Fibroblast of skin of scalp (primary cell): ENCODE measurements around the gene GLB1L3.
"Not testable (repeated sequence)": the region's sequence is repeated elsewhere in the genome, so short reads cannot be mapped to it uniquely, and the experiment has no call there.

Source experiments
- DNase-seq: peaks from one replicate; pipeline ENCODE4 v3.0.0-alpha.2; 2013

Gene GLB1L3

DNA sequence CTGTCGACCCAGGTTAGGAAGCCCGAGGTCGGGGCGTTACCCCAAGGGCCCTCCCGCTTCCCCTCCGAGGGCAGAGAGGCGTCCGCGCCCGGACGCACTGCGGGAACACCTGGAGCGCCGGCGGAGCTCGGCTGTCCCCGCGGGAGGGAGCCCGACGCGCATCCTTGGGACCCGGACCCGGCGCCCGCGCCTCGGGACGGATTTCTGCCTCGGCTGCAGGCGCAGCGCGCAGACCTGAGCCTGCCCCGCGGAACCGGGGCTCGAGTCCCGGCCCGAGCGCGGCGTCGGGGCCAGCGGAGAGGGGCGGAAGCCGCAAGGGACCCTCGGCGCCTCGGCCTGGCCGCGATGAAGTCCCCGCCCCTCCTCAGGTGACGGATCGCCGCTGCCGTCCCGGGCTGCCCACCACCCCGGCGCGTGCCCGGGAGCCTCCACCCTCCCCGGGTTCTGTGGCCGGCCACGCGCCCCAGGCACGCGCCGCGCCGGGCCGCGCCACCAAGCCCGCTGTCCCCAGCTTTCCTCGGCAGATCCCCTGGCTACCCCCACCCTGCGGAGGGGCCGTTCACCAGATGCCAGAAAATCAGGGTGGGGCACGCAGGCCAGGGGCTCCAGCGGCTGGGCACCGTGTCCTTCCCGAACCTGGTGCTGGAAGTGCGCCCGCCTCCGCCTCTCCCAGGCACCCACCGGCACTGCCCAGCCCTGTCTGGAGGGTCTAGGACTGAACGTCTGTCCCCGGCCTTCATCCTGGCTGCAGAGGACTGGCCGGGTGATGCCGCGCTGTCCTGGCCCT, 410 bp downstream of the GLB1L3 start:
- no peak for DNase-seq

DNA sequence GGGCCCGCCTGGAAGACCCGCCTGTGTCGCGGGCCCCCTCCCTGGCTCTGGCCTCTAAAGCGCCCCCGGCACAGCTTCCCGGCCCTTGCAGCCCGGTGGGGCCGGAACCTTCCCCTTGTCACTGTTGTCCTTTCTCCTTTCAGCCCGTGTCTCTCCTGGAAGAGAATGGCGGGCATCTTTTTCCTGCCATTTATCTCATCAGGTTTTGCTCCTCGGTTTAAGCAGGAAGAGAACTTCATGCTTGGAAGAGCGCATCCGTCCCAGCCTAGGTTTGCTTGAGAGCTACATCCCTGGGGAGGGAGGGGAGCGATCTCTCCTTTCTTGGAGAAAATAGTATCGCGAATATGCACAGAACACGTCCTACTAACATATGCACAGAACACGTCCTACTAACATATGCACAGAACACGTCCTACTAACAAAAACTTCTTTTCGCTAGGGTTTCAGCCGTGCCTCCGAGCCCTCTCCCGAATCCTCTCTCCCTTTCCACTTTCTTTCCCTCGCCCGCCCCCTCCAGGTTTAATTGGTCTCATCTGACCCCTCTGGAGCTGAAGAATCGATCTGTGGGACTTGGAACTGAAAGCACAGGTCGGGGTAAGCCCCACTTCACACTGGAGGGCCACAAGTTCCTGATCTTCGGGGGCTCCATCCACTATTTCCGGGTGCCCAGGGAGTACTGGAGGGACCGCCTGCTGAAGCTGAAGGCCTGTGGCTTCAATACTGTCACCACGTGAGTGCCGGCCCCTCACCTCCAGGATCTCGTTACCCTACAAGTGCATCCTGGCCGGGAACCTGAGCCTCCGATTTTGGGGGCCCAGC, 1.2 kb downstream of the GLB1L3 start:
- no peak for DNase-seq

DNA sequence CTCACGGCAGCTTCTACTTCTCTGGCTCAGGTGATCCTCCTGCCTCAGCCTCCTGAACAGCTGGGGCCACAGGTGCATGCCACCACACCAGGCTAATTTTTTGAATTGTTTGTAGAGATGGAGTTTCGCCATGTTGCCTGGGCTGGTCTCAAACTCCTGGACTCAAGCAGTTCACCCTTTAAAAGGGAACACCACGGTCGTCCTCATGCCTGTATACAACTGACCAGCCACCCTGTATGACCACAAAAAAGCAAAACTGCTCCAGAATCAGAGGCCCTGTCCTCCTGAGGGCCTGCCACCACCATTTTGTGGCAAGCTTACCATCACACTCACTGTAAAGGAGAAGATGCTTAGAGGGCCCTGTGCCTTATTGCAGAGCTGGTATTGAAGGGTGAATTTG, 2.2 kb downstream of the GLB1L3 start:
- no peak for DNase-seq

DNA sequence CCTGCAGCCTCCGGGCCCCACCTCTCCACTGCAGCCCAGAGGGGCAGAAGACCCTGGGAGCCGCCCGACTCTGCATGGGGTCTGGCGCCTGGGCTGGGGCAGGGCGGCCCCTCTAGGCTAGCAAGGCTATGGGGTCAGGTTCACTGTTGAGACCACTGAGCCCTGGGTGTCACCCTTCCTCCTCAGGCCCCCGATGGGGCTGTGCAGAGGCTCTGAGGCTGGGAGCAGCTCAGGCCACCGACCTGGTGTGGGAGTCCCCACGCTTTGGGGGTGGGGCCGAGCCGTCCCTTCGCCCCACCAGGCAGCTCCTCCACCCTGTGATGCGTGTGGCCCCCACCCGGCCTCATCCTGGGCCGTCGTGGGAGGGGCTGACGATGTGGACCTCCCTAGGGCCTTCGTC, 5.5 kb downstream of the GLB1L3 start:
- not testable (repeated sequence) for DNase-seq

DNA sequence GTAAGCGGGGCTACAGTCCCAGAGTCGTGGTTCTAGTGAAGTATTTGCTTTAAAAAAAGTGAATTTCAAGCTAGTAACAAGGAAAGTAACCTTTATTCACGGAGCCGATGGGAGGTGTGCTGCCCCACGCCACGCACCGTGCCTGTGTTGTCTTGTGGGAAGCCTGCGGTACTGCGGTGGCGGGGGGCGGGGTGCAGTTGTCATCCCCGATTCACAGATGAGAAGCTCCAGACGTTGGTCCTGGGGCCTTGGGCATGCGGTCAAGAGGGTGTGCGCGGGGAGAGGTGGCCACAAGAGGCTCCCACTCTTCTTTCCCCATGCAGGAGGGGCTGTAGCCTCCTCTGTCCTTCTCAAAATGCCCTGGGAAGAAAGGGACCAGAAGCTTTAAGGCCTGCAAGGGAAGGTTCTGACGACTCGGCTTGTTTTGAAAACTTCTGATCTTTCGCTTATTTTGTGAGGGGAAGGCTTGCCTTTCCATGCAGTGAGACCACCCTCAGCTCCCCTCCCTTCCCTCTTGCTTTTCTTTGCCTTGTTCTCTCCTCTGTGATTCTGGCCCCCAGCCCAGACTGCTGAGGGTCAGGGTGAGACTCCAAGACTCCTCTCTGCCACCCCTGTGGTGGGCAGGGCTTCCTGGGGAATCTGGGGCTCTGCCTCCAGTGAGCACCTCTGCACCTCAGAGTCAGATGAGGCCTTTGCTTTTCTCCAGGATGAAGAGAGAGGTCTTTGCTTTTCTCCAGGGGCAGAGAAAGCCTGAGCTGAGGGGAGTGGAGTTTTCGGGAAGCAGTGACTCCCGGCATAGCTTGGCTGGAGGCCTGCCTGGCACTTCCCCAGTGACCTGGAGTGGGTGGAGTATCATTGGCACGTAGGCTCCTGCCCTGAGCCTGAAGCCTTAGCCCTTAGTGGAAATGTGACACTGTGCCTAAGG, 6.2 kb downstream of the GLB1L3 start:
- no peak for DNase-seq

DNA sequence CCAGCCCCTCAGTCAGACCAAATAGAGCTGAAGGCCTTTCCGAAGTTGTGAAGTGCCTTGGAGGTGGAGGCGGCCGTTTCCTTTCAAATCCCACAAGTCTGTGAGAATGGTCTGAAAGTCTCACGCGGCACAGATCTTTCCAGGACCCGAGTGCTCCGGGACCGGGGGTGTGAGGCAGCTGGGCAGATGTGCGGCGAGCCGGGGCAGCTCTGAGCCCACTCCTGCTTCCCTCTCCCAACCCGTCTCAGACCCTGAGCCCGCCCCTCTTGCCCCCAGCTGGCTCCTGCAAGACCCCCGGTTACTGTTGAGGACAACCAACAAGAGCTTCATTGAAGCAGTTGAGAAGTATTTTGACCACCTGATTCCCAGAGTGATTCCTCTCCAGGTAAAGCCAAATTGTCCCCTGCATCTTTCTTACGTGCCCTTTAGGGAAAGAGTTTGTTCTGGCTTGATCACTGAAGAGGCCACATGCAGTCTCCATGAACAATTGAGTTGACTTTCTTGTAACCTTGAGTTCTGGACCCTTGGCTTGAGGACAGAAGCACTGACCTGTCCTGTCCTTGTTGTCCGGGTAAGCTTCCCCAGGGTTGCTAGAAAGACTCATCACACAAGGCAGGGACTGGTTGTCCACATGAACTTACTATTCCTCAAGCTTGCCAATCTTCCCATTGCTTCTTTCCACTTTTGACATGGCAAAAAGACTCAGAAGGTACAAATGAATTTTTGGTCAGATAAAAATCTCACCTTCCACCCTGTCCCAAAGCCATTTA, 7.5 kb downstream of the GLB1L3 start:
- DNase-seq: no peak

DNA sequence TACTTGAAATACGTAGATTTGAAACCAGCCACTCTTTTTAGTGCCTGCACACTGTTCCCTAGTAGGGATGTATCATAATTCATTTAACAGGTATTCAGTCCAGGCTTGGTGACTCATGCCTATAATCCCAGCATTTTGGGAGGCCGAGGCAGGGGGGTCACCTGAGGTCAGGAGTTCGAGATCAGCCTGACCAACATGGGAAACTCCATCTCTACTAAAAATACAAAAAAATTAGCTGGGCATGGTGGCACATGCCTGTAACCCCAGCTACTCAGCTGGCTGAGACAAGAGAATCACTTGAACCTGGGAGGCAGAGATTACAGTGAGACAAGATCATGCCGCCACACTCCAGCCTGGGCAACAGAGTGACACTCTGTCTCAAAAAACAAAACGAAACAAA, 8.2 kb downstream of the GLB1L3 start:
- not testable (repeated sequence) for DNase-seq

DNA sequence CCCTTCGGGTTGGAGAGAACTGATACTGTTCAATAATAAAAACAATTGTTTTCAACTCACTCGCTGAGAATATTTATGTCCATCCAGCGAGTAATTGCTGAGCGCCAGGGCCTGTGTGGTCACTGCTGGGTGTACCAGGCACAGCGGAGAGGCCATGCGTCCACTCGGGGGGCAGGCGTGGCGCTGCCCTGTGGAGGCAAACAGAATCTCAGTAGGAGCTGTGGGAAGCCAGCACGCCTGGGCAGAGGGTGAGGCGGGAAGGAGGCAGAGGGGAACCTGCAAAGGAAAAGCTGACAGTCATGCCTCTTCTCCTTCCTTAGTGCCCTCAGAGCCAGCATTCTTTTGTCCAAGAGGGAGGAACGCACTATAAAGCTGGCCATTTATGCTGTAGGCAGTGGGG, 11.4 kb downstream of the GLB1L3 start:
- no peak for DNase-seq

DNA sequence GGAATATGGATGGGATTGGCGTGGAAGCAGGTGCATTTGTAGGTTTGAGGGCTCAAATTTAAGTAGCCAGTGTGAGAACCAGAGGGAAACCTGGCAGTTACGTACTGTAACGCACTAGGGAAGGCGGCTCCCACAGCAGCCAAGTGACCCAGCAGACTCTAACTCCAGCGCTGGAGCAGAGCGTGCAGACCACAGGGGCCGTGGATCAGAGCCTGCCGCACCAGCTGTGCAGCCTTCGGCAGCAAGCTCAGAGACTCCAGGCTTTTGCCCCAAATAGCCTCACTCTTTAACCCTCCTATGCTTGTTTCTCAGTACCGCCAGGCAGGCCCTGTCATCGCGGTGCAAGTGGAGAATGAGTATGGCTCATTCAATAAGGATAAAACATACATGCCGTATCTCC, 12.3 kb downstream of the GLB1L3 start:
- DNase-seq: no peak

DNA sequence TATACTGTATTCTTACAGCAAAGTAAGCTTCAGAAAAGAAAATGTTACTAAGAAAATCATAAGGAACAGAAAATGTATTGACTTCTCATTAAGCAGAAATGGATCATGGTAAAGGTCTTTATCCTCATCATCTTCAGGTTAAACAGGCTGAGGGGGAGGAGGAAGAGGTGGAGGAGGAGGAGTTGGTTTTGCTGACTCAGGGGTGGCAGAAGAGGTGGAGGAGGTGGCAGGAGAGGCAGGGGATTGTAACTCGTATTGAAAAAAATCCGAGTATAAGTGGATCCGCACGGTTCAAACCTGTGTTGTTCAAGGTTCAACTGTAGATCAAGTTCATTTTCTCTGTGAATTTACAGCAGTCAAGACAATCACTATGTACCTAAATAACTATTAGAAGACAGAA, 13.0 kb downstream of the GLB1L3 start:
- DNase-seq: no peak

DNA sequence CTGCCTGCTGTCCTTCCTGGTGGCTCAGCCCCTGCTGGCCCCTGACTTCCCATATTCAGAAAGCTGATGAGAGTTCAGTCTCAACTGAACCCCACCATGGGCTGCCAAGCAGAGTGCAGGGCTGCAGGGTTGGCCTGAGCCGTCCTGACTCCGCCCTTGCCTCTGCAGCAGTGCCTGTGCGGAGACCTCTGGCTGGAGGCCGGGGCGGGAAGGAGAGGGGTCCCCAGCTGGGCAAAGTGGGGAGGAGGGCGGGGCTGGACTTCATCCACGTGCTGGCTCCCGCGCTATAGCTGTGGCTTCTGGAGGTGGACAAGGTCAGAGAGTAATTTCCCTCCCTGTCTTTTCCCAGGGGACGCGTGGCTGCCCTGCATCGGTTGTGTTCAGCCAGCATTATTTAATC, 13.6 kb downstream of the GLB1L3 start:
- no peak for DNase-seq

DNA sequence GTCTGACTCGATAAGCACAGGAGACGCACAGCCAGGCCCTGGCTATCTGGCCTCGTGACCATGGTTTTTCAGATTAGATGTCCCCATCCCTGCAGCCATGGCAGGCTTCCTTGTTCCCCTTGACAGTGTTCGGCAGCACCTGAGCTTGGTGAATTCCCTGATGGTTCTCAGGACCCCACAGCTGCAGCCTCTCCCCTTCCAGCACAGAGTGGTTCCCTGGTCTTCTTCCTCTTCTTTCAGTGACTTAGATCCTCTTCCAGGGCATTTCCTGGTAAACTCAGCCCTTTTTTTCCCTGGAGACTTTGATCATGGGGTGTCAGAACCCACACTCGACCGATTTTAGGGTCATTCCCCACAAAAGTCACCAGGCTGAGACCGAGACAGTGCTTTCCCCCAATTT, 14.5 kb downstream of the GLB1L3 start:
- no peak for DNase-seq

DNA sequence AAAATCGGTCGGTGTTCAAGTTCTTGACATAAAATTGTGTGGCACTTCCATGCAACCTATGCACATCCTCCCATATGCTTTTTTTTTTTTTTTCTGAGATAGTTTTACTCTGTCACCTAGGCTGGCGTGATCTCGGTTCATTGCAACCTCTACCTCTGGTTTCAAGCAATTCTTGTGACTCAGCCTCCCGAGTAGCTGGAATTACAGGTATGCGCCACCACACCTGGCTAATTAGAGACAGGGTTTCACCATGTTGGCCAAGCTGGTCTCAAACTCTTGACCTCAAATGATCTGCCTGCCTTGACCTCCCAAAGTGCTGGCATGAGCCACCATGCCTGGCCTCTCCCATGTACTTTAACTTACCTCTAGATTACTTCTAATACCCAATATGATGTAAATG, 15.0 kb downstream of the GLB1L3 start:
- no peak for DNase-seq

DNA sequence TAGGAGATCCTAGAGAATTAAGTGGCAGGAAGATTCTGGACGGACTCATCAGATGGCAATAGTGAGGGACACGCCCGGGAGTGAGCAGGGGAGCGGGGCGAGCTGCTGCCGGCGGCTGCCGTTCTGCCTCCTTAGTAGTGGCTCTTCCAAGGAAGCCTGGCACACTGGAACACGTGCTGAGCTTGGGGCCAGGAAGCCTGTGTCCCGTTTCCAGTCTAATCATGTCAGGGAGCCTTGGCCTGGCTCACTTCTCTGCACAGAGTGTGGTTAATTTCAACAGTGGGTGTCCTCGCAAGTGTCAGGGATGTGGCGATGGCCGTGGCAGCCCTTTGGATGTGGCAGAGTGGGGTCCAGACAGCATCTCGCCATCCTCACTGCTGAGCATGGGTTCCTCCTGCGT, 16.5 kb downstream of the GLB1L3 start:
- no peak for DNase-seq

DNA sequence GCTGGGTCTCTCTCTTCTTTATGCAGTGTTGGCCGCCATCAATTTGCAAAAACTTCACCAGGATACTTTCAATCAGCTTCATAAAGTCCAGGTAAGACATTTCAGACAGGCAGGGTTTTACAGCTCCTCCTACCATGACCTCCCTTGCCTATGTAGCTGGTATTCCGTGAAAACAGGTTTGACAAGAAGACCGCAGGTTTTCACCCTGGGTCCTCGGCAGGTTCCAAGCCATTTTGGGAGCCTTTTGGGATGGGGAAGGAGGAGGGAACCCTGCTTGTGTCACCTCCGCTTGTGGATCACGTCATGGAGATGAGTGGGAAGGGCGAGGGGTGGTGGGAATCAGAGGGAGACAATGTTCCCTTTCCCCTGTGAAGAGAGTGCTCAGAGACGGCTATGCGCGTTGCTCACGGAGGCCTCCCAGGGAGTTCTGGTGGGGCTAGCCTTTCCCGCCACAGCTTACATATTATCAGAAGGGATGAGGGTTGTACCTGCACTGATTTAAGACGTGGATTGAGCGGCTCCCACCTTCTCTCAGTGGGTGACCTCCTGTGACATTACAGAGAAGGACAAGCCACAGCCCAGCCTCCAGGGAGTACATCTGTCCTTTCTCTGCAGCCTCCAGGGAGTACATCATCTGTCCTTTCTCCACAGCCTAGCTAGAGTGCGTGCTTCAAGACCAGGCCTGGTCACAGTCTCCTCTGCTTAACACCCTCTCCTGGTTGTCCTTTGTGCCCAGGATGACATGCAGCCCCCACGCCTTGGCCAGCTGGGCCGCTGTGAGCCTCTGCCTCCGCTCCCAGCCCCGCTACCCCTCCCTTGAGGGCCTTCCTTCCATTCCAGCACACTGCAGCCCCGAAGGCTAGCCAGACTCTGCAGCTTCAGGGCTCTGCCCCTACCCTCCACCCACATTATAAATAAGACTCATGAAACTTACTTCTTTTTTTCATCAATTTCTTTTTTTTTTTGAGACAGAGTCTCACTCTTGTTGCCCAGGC, 17.2 kb downstream of the GLB1L3 start:
- no peak for DNase-seq

DNA sequence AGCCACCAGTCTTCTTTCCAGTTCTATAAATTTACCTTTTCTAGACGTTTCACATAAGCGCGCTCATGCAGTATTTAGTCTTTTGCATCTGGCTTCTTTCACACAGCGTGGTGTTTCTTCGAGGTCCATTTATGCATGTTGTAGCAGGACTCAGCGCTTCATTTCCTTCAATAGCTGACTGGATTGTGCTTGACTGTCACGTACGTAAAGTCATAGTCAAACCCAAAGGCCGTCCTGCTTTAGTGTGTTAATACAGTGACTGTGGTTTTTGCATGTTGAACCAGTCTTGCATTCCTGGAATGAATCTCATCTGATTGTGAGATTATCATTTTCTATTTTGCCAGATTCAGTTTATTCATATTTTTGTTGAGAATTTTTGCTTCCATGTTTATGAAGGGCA, 18.5 kb downstream of the GLB1L3 start:
- DNase-seq: no peak

DNA sequence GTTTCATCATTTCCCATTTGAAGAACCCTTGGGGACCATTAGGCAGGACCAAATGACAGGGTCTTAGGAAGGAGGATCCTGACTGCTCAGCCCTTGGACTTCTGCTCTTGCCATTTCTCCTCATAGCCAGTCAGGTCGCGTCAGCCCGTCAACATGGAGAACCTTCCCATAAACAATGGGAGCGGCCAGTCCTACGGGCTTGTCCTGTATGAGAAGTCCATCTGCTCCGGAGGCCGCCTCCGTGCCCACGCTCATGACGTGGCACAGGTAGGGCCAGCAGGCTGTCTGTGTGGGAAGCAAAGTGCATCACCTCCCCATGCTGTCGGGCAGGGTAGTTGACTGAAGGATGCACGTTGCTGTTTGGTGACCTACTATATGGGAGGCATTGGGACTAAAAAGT, 36.0 kb downstream of the GLB1L3 start:
- no peak for DNase-seq

DNA sequence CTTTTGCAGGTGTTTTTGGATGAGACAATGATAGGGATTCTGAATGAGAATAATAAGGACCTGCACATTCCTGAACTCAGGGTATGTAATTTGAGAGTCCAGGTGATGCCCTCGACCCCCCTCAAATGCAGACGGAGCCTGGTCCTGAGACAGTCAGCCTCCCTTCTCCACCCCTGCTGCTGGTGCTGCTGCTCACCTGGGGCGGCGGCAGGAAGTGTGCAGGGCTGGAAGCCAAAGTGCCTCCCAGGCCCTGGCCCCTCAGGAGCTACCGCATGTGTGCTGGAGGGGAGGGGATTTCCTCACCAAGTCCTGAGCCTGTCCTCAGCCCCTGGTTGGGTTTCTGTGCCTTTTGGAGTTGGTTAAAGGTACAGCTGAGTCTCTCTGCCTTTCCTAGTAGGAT, 36.6 kb downstream of the GLB1L3 start:
- no peak for DNase-seq

DNA sequence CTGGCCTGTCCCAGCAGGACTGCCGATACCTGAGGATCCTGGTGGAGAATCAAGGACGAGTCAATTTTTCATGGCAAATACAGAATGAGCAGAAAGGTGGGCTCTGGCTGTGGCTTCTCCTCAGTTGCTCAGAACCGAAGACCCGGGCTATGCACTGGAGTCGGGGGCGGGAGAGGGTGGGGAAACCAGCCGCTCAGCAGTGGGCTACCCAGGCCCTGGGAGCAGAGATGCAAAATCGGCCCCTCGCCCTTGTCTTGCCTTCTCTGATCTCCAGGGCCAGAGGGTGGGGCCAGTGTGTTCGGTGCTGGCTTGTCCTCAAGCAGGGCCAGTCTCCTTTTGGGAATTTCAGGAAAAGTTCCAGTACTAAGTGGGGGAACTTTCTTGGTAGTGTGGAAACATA, 37.2 kb downstream of the GLB1L3 start:
- no peak for DNase-seq

DNA sequence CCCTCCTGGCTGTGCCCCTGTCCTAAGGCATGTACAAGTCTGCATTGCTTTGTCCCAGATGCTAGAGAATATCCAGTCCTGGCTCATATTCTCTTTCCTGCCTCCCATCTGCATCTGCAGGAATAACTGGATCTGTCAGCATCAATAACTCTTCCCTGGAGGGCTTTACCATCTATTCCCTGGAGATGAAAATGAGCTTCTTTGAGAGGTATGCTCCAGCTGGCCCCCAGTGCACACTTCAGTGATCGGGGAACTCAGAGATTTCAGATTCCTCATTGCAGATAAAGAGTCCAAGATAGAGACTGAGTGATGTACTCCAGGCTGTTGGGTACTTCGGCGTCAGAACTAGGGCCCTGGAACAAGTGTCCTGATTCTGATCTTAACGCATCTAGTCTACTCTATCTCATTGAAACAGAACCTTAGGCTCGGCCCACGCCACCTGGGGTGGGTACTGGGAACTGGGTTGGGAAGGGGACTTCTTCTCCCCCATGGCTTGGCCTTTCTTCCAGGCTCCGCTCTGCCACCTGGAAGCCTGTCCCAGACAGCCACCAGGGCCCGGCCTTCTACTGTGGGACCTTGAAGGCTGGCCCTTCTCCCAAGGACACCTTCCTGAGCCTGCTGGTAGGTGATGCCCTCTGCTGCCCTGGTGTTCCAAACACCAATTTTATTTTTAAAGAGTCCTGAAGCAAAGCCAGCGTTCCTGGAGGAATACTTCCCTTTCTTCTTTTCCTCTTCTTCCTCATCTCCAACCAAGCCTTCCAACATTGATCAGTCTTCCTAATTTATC, 37.8 kb downstream of the GLB1L3 start:
- DNase-seq: no peak
